K562 (cell line): ENCODE data around the gene HS3ST5. TPM values are rescaled to one million over a fixed set of nuclear protein-coding genes. Genes with fewer than 3 reads are reported as not detected.

Experiments
- ATAC-seq: fragments of 200-7000 bp; cut with Tn5 transposase; 3 replicates; pipeline ENCODE4 v1.9.1; 2020; ENCODE audit warnings: moderate library complexity
- BruUV-seq: library from RNA; stranded (reverse); fragments of 400-500 nt; replicated peaks from 2 replicates; lab custom pipeline; 2021; lab: Mats Ljungman, UMichigan
- CTCF ChIA-PET: fragments of 300-600 bp; formaldehyde crosslinking; extraction: SDS; loops from one replicate; lab custom pipeline; 2021; ENCODE audit warnings: low intra/inter-chr PET ratio; lab: Yijun Ruan, JAX
- POLR2A ChIA-PET: fragments of 300-600, 350-650 bp; sonication (Branson Sonifier 250); formaldehyde crosslinking; extraction: SDS; loops from one replicate; lab custom pipeline; 2021; ENCODE audit warnings: antibody characterized with exemption, inconsistent platforms; lab: Yijun Ruan, JAX
- DNase-seq, 4 experiments: peaks; one replicate each; pipeline versions ENCODE4 v3.0.0 to v3.0.0-alpha.2; 2011 to 2018; ENCODE audit warnings: low spot score in 3 of 4, mixed read lengths in 3 of 4; ENCODE audit errors: extremely low read depth in 1 of 4
- FAIRE-seq: peaks from 2 replicates; lab custom pipeline; 2011; peaks lifted over from hg19 to GRCh38; lab: Jason Lieb, UNC
- H2AFZ ChIP-seq: 2 replicates; pipeline ENCODE4 v1.6.0; 2011; ENCODE audit warnings: low read depth, low read length, control low read depth, inconsistent platforms
- H3K27ac ChIP-seq: fragments of 200-600 bp; 3 replicates; pipeline ENCODE4 v1.8.0; 2011; ENCODE audit warnings: low read depth, mild to moderate bottlenecking, control low read depth, inconsistent platforms, low read length, moderate library complexity, mixed read lengths; ENCODE audit errors: extremely low read depth
- H3K27me3 ChIP-seq, 2 experiments: fragments of 300-600 bp in 1 of 2; 2 replicates in 1 of 2; 3 replicates in 1 of 2; pipeline versions ENCODE4 v1.6.0 to v1.8.0; 2011; ENCODE audit warnings: inconsistent platforms in 2 of 2, low read length in 2 of 2, mild to moderate bottlenecking in 1 of 2, mixed read lengths in 1 of 2, moderate library complexity in 1 of 2; ENCODE audit not compliant: control insufficient read depth in 2 of 2, insufficient read depth in 2 of 2
- H3K36me3 ChIP-seq: fragments of 300-600 bp; 3 replicates; pipeline ENCODE4 v1.8.0; 2011; ENCODE audit warnings: mild to moderate bottlenecking, low read length, inconsistent platforms; ENCODE audit not compliant: control insufficient read depth, insufficient read depth
- H3K4me1 ChIP-seq, 2 experiments: fragments of 200-600 bp in 1 of 2; replicated peaks in 1 of 2; 2 replicates in 1 of 2; 3 replicates in 1 of 2; pipeline versions ENCODE4 v1.5.1 to v1.8.0; 2011; ENCODE audit warnings: inconsistent platforms in 2 of 2, low read length in 2 of 2, mild to moderate bottlenecking in 1 of 2, mixed read lengths in 1 of 2, moderate library complexity in 1 of 2; ENCODE audit not compliant: control insufficient read depth in 2 of 2, insufficient read depth in 2 of 2
- H3K4me2 ChIP-seq: 2 replicates; pipeline ENCODE4 v1.6.1; 2011; ENCODE audit warnings: low read length, control low read depth, inconsistent platforms, mixed read lengths; ENCODE audit not compliant: insufficient read depth
- H3K4me3 ChIP-seq: fragments of 200-600 bp; sonication (generic), shearing (Covaris generic); 2 replicates; pipeline ENCODE4 v1.5.1; 2016; ENCODE audit warnings: control low read depth, inconsistent platforms
- H3K79me2 ChIP-seq: fragments of 200-600 bp; 3 replicates; pipeline ENCODE4 v1.8.0; 2011; ENCODE audit warnings: low read length, inconsistent platforms; ENCODE audit not compliant: control insufficient read depth, insufficient read depth
- H3K9ac ChIP-seq, 2 experiments: 2 replicates each; pipeline versions ENCODE4 v1.6.0 to v1.6.1; 2011; ENCODE audit warnings: low read depth in 2 of 2, low read length in 2 of 2, control low read depth in 1 of 2, inconsistent platforms in 1 of 2, mild to moderate bottlenecking in 1 of 2, mixed read lengths in 1 of 2; ENCODE audit not compliant: insufficient read depth in 1 of 2
- H3K9me1 ChIP-seq: one replicate; pipeline ENCODE4 v1.6.0; 2011; ENCODE audit warnings: inconsistent platforms, mild to moderate bottlenecking, low read length, moderate library complexity; ENCODE audit not compliant: control insufficient read depth, insufficient read depth
- H3K9me3 ChIP-seq: replicated peaks from 2 replicates; pipeline ENCODE4 v1.5.1; 2011; ENCODE audit warnings: low read depth, low read length, inconsistent platforms; ENCODE audit not compliant: control insufficient read depth, insufficient read depth
- H4K20me1 ChIP-seq: replicated peaks from 2 replicates; pipeline ENCODE4 v1.6.1; 2011; ENCODE audit warnings: low read length, inconsistent platforms, mixed read lengths; ENCODE audit not compliant: control insufficient read depth, insufficient read depth
- BRD4 ChIP-seq: fragments of 200-600 bp; sonication (generic); IDR thresholded peaks from 2 replicates; pipeline ENCODE4 v1.6.1; 2017; ENCODE audit warnings: inconsistent platforms
- CEBPB ChIP-seq: fragments of 450-650 bp; IDR thresholded peaks from 2 replicates; pipeline ENCODE4 v1.6.1; 2016; ENCODE audit warnings: missing genetic modification characterization, missing compliant biosample characterization
- ELF4 ChIP-seq: fragments of 450-650 bp; formaldehyde crosslinking; IDR thresholded peaks from 2 replicates; pipeline ENCODE4 v1.4.0; 2022; ENCODE audit warnings: missing genetic modification characterization
- HDAC6 ChIP-seq: IDR thresholded peaks from 2 replicates; pipeline ENCODE4 v1.6.1; 2012; ENCODE audit warnings: low read depth, mild to moderate bottlenecking, control low read depth, inconsistent platforms, low read length, moderate library complexity
- KLF6 ChIP-seq: fragments of 250-450 bp; sonication (Bioruptor Pico); IDR thresholded peaks from 2 replicates; pipeline ENCODE4 v1.4.0; 2020; ENCODE audit warnings: mild to moderate bottlenecking, moderate library complexity, borderline replicate concordance
- MED1 ChIP-seq: sonication (generic); formaldehyde crosslinking; IDR thresholded peaks from 2 replicates; pipeline ENCODE4 v1.8.1; 2023; ENCODE audit warnings: missing genetic modification reagents, borderline replicate concordance
- NR0B1 ChIP-seq: fragments of 450-650 bp; IDR thresholded peaks from one replicate; pipeline ENCODE4 v1.6.1; 2018; ENCODE audit warnings: mild to moderate bottlenecking, moderate library complexity; ENCODE audit not compliant: partially characterized antibody
- PTBP1 ChIP-seq: fragments of 200-400 bp; formaldehyde crosslinking; IDR thresholded peaks from 2 replicates; pipeline ENCODE4 v1.6.1; 2017; ENCODE audit warnings: low read depth, low read length
- STAT5A ChIP-seq: IDR thresholded peaks from 2 replicates; pipeline ENCODE4 v1.6.1; 2012; ENCODE audit warnings: low read length, inconsistent platforms, borderline replicate concordance
- TRIM28 ChIP-seq: fragments of 450-650 bp; IDR thresholded peaks from 2 replicates; pipeline ENCODE4 v1.6.1; 2017
- ZNF75A ChIP-seq: fragments of 450-650 bp; formaldehyde crosslinking; IDR thresholded peaks from 2 replicates; pipeline ENCODE4 v1.4.0; 2020; ENCODE audit warnings: mild to moderate bottlenecking
- WGBS: fragments of 100-300 bp; shearing (Covaris generic); methylation state at CpG from one replicate; pipeline ENCODE4 v1.1.6; 2016; ENCODE audit warnings: low coverage, mixed read lengths; ENCODE audit not compliant: insufficient coverage; ENCODE audit errors: missing lambda C conversion rate; 5-methylcytosine and 5-hydroxymethylcytosine counted together
- in situ Hi-C: fragments of 300-500 bp; cut with MboI; formaldehyde crosslinking; loops from 4 replicates; pipeline ENCODE4 v1.15.0; 2018; ENCODE audit warnings: inconsistent platforms, mixed read lengths
- intact Hi-C: fragments of 100-400 bp; cut with micrococcal nuclease; formaldehyde crosslinking; loops from 2 replicates; pipeline ENCODE4 v1.14.2; 2022
- polyA plus RNA-seq, 8 experiments: library from polyadenylated mRNA; depleted of rRNA in 4 of 8; stranded (reverse) in 5 of 8; unstranded in 3 of 8; fragments of >200 nt; fragmentation: Nextera tagmentation in 2 of 8; fragmentation: Illumina TruSeq in 1 of 8; extraction: Ambion mirVana in 2 of 8; extraction: Trizol in 1 of 8; gene quantifications; 2 replicates each; pipeline versions ENCODE4 v1.2.1 to v1.2.3, GENCODE V29; 2011 to 2014; ENCODE audit warnings: inconsistent platforms in 1 of 8, missing spikeins in 1 of 8
- total RNA-seq, 7 experiments: library from RNA; depleted of rRNA in 6 of 7; stranded (reverse); fragments of >200 nt in 6 of 7; fragmentation: Illumina TruSeq in 2 of 7; extraction: Trizol in 2 of 7; gene quantifications; 2 replicates each; pipeline versions ENCODE4 v1.2.1 to v1.2.3, GENCODE V29; 2011 to 2021; ENCODE audit warnings: low replicate concordance in 1 of 7
- TF ChIP-seq, protein P1 (sequence below), 2 experiments: fragments of 450-650 bp in 1 of 2; sonication (generic) in 1 of 2; formaldehyde crosslinking in 1 of 2; IDR thresholded peaks; 2 replicates each; pipeline versions ENCODE4 v1.7.1 to v1.9.0; 2016 to 2022; ENCODE audit warnings: inconsistent platforms in 1 of 2, mild to moderate bottlenecking in 1 of 2, missing genetic modification reagents in 1 of 2

The HS3ST5 gene
- total and polyA plus RNA-seq, 9 of the 15 experiments (the other 6 are each of a cell fraction or from before 2014, with no cell fraction given): not detected

DNA sequence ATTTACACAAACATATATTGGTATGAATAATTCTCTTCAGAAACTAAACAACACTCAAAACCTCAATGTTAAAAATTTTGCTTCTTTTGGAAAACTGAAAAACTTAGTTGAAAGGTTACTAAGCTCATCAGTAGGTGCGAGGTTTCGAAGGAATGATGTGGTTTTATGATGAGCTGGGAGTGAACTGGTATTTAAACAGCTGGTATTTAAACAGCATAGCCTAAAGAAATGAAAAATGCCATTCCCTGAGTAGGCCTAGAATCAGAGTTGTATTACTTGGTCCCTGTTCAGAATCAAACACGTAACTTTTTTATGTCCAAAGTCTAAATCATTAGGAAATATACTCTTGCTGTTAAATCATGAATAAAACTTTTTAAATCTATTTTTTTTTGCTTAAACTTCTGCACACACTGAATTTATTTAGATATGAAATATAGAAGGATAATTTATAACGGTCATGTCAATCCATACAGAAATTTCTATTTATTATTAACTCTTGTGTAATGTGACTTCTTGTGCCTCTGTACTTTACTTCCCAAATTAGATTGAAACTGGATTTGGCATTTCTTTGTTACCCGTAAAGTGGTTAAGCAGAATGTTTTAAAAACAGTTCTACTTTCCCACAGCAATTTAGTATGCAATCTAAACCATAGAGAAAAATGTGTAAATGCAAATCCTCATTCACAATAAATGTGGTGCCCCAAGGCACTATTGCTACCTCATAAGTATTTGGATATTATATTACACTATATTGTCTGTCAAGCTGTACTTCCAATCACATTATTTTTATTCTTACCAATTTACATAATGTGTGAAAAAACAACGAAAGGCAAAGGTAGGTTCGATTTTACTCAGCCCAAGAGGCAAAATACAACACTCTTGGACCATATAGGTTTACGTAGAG lies 124.1 kb downstream of the HS3ST5 start:
- no peak overlapping the region for H3K27ac ChIP-seq
- no peaks in the 10 kb centered on the region for H3K9me1 ChIP-seq
- no peak for DNase-seq
- no peak overlapping the region for H3K9ac ChIP-seq
- H3K4me3 ChIP-seq: no peak overlapping the region
- H3K79me2 ChIP-seq: no peaks in the 10 kb centered on the region
- no peak overlapping the region for H2AFZ ChIP-seq
- ChIA-PET POLR2A (no interaction called here), CTCF (no interaction called here)
- H3K9me3 ChIP-seq: 0 out of 2 replicates have a peak, but pooled peaks cover 2% of the 10 kb centered on the region
- no peaks in the 10 kb centered on the region for H3K36me3 ChIP-seq
- no peak overlapping the region for H3K4me2 ChIP-seq
- ATAC-seq: no peak
- FAIRE-seq: no peak
- no TSS peak for BruUV-seq
- H3K4me1 ChIP-seq: no peaks in the 10 kb centered on the region
- no peaks in the 10 kb centered on the region for H4K20me1 ChIP-seq
- no peaks in the 10 kb centered on the region for H3K27me3 ChIP-seq
- 3% methylated on average over 8 of the region's 8 CpGs for WGBS
- intact Hi-C loops (no loop called here), in situ Hi-C loops (no loop called here)
- TF ChIP-seq HDAC6 (no peak), STAT5A (no peak), CEBPB (tag) (no peak), MED1 (CRISPR knock-in tag) (no peak), BRD4 (no peak), TRIM28 (no peak), ELF4 (CRISPR knock-in tag) (no peak), ZNF75A (CRISPR knock-in tag) (no peak), KLF6 (CRISPR knock-in tag) (no peak), PTBP1 (no peak), NR0B1 (no peak)
- TF ChIP-seq, protein P1, sequence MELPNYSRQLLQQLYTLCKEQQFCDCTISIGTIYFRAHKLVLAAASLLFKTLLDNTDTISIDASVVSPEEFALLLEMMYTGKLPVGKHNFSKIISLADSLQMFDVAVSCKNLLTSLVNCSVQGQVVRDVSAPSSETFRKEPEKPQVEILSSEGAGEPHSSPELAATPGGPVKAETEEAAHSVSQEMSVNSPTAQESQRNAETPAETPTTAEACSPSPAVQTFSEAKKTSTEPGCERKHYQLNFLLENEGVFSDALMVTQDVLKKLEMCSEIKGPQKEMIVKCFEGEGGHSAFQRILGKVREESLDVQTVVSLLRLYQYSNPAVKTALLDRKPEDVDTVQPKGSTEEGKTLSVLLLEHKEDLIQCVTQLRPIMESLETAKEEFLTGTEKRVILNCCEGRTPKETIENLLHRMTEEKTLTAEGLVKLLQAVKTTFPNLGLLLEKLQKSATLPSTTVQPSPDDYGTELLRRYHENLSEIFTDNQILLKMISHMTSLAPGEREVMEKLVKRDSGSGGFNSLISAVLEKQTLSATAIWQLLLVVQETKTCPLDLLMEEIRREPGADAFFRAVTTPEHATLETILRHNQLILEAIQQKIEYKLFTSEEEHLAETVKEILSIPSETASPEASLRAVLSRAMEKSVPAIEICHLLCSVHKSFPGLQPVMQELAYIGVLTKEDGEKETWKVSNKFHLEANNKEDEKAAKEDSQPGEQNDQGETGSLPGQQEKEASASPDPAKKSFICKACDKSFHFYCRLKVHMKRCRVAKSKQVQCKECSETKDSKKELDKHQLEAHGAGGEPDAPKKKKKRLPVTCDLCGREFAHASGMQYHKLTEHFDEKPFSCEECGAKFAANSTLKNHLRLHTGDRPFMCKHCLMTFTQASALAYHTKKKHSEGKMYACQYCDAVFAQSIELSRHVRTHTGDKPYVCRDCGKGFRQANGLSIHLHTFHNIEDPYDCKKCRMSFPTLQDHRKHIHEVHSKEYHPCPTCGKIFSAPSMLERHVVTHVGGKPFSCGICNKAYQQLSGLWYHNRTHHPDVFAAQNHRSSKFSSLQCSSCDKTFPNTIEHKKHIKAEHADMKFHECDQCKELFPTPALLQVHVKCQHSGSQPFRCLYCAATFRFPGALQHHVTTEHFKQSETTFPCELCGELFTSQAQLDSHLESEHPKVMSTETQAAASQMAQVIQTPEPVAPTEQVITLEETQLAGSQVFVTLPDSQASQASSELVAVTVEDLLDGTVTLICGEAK (IDR thresholded peaks at IDR 0.05): no peak
- TF ChIP-seq, protein P1 (CRISPR knock-in tag; IDR thresholded peaks at IDR 0.05): no peak
